ENCODE measurements around the gene EMX2. TPM values are rescaled to one million over a fixed set of nuclear protein-coding genes. Genes with fewer than 3 reads are reported as not detected.
A peak's percentile ranks its signal among the peaks of the same experiment; 100 is the strongest.

The EMX2 gene
- total and polyA plus RNA-seq, 2 of the 13 experiments (the other 11 are each of a cell fraction or from before 2014, with no cell fraction given) = not detected

GRCh38 chr10:117534321-117535297, 7.9 kb upstream of the EMX2 start:
- Histone ChIP-seq H3K9ac (ENCODE audit: insufficient read depth, low read depth, low read length) (no peak overlapping the region), H3K27me3 (ENCODE audit: control insufficient read depth in 1 of 2, insufficient read depth in 2 of 2, low read length in 2 of 2) (peaks cover 13 to 88% of the 10 kb centered on the region in 2 experiments), H3K36me3 (replicated peaks in 1 of 2; ENCODE audit: control insufficient read depth in 1 of 2, insufficient read depth in 2 of 2, low read length in 2 of 2) (no peaks in the 10 kb centered on the region), H2AFZ (ENCODE audit: low read length) (no peak overlapping the region), H3K9me3 (ENCODE audit: low read length) (no peaks in the 10 kb centered on the region), H3K79me2 (ENCODE audit: insufficient read depth, low read length) (no peaks in the 10 kb centered on the region), H3K4me3 (replicated peaks in 1 of 3; ENCODE audit: insufficient read depth in 1 of 3, low read depth in 2 of 3, low read length in 3 of 3) (peak overlapping the region in 1 of 3 experiments; percentile 39; a peak in 1 of 6 replicates), H3K4me2 (ENCODE audit: low read depth, low read length) (no peak overlapping the region), H3K4me1 (ENCODE audit: insufficient read depth, low read length) (0 out of 2 replicates have a peak, but pooled peaks cover 17% of the 10 kb centered on the region), H3K27ac (ENCODE audit: extremely low read length, insufficient read depth, low read length) (no peak overlapping the region), H4K20me1 (ENCODE audit: insufficient read depth, low read length) (no peaks in the 10 kb centered on the region)
- in situ Hi-C loops (cut with HindIII; ENCODE audit: extremely low pct_ligation_motif_present, low pct_unique_long_range_greater_than_20kb) = loop anchor here (25.0 kb wide), 1 partner anchor 578 kb away; no protein-coding TSS in a partner anchor
- intact Hi-C loops (cut with micrococcal nuclease; ENCODE audit: unreplicated experiment) = loop anchor here (5.0 kb wide), 1 partner anchor 573 kb away; no protein-coding TSS in a partner anchor
- ATAC-seq (peak; percentile 63), FAIRE-seq (no peak), DNase-seq (ENCODE audit: low spot score) (peak; percentile 28)
- 2% methylated on average over 13 of the region's 76 CpGs for WGBS (ENCODE audit: low lambda C conversion rate)
- ChIA-PET POLR2A (no interaction called here), CTCF (ENCODE audit: low intra/inter-chr PET ratio, low total read pairs) (no interaction called here)
- BruUV-seq (replicated peaks) = no TSS peak
- no peak for TF ChIP-seq CERS6 (CRISPR knock-in tag; IDR thresholded peaks at IDR 0.05)
- no peak for TF ChIP-seq MYPOP (CRISPR knock-in tag; IDR thresholded peaks at IDR 0.05)
- TF ChIP-seq ELF3 (CRISPR knock-in tag; IDR thresholded peaks at IDR 0.05) = no peak
- no peak for TF ChIP-seq SP140L (CRISPR knock-in tag; IDR thresholded peaks at IDR 0.05; ENCODE audit: borderline replicate concordance)
- TF ChIP-seq ZSCAN25 (CRISPR knock-in tag; IDR thresholded peaks at IDR 0.05) = no peak
- no peak for TF ChIP-seq ZNF704 (CRISPR knock-in tag; IDR thresholded peaks at IDR 0.05; ENCODE audit: borderline replicate concordance)
- no peak for TF ChIP-seq ZNF552 (CRISPR knock-in tag; IDR thresholded peaks at IDR 0.05; ENCODE audit: borderline replicate concordance)
- TF ChIP-seq ZNF33A (CRISPR knock-in tag; IDR thresholded peaks at IDR 0.05; ENCODE audit: borderline replicate concordance) = no peak
- no peak for TF ChIP-seq MTF1 (CRISPR knock-in tag; IDR thresholded peaks at IDR 0.05)
- TF ChIP-seq ZNF280B (CRISPR knock-in tag; IDR thresholded peaks at IDR 0.05; ENCODE audit: borderline replicate concordance) = no peak
- no peak for TF ChIP-seq ZNF768 (CRISPR knock-in tag; IDR thresholded peaks at IDR 0.05)
- peak; percentile 42 for TF ChIP-seq HNRNPLL (IDR thresholded peaks at IDR 0.05; ENCODE audit: low read depth, low read length, poor library complexity, severe bottlenecking)
- no peak for TF ChIP-seq MLXIP (CRISPR knock-in tag; IDR thresholded peaks at IDR 0.05; ENCODE audit: borderline replicate concordance)
- TF ChIP-seq BRD4 (CRISPR knock-in tag; IDR thresholded peaks at IDR 0.05) = no peak
